GM19099 (cell line): ENCODE results near the gene CILP.

Experiments used
- POLR2A ChIP-seq: IDR thresholded peaks from 3 replicates; pipeline ENCODE4 v1.6.1; 2011; ENCODE audit warnings: low read depth; ENCODE audit not compliant: insufficient read length; ENCODE audit errors: extremely low read depth

CILP gene, protein sequence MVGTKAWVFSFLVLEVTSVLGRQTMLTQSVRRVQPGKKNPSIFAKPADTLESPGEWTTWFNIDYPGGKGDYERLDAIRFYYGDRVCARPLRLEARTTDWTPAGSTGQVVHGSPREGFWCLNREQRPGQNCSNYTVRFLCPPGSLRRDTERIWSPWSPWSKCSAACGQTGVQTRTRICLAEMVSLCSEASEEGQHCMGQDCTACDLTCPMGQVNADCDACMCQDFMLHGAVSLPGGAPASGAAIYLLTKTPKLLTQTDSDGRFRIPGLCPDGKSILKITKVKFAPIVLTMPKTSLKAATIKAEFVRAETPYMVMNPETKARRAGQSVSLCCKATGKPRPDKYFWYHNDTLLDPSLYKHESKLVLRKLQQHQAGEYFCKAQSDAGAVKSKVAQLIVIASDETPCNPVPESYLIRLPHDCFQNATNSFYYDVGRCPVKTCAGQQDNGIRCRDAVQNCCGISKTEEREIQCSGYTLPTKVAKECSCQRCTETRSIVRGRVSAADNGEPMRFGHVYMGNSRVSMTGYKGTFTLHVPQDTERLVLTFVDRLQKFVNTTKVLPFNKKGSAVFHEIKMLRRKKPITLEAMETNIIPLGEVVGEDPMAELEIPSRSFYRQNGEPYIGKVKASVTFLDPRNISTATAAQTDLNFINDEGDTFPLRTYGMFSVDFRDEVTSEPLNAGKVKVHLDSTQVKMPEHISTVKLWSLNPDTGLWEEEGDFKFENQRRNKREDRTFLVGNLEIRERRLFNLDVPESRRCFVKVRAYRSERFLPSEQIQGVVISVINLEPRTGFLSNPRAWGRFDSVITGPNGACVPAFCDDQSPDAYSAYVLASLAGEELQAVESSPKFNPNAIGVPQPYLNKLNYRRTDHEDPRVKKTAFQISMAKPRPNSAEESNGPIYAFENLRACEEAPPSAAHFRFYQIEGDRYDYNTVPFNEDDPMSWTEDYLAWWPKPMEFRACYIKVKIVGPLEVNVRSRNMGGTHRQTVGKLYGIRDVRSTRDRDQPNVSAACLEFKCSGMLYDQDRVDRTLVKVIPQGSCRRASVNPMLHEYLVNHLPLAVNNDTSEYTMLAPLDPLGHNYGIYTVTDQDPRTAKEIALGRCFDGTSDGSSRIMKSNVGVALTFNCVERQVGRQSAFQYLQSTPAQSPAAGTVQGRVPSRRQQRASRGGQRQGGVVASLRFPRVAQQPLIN

DNA sequence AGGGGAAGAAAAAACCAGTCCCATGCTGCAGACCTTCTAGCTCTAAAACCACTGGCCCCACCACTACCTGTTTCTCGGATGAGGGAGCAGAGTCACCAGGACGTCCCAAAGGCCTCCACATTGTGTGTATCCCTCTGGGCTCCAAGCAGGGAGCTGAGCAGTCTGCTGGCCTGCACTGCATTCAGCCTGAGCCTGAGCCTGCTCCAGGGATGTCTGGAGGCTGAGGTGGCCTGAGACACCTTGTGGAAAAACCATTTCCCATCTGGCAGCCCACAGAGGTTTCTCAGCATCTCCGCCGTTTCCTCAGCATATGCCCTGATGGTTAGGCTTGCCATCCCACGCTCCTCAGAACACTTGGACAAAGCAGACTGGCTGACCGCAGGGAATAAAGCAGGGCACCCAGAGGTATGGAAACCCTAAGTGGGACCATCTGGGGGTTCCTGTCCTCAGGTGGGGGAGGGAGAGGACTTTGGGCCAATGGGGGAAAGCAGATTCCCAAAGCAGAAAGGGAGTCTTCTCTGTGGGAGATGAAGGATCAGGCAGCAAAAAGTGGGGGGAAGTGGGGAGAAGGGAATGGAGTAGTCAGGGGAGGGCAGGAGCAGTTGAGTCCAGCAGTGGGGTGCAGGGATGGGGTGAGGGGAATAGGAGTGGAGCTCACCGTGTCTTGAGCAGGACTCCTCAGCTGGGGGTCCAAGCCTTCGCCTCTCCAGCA is at the start of gene CILP:
TSS of gene CILP (minus strand) at position 704 of the 712 bp plus-strand sequence. CDS start 1,718 bp downstream, outside the sequence.
- no peak for TF ChIP-seq POLR2A

DNA sequence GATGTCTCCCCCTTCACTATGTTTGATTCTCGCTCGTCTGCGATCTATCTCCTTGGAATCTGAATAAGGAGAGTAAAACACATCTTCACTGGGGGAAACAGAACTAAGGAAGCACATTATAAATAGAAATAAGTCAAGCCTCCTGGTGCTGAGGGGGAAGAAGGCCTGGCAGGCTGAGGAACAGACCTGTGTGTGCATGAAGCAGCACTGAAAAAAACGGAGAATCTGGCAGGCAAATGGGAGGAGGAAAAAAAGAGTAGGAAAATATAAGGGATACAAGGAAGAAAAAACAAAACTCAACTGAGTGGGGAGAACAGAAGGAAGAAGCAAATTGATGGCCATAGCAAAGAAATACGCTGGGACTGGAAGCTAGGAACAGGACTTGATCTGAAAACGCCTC is 49.7 kb upstream of the CILP start:
- TF ChIP-seq POLR2A = no peak

DNA sequence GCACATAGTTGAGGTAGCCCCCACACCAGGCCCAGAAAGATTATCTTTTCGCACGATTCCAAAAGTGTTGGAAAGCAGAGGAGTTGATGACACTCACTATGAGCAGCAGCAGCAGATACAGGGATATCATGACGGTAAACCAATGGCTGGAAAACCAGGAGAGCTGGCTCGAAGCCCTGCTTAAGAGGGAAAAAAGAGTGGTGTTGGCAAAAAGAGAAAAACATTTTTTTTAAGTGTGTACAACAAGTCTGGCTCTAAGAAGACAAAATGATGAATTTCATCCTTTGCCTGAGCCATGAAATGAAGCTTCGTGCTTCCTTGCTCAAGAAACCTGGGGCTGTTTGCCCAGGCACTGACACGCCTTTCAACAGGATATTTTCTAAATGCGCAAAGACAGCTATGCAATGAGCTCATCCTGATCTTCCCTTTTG is 48.1 kb upstream of the CILP start:
- TF ChIP-seq POLR2A = no peak

DNA sequence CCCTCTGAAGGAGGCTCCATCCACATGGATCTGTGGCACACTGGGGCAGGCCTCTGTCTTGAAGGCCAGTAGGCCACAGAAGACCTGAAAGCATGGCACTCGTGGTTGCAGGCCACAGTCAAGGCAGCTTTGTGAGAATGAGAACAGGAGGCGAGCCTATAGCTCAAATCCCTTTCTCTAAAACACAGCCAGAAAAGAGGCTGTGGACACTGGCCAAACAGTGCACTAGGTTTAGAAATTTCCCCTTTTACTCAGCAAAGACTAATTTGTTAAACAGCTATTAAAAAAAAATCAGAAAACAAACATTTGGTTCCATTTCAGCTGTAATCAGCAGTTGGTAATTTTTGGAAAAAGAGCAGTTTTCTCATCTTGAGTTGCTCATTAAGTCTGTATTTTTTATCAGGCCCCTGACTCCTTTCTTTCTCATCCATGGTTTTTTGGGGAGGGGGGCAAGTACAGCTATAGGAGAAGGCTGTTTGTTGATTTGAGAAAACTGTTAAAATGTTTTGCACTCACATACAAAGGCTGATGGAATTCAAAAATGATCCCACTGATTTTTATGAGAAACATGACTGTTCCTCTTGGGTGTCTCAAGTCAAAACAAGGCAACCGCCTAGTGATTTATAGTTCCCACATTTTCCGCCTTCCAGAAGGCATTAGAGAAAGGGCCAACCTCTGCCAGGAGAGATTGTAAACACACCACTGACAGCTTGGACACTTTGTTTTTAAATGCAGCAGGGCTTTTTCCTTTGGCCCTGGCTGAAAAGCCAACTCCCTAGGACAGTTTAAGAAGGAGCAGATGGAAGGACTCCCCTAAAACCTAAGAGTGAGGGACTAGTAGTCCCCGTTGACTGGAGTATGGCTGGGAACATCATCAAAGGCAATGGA is 47.3 kb upstream of the CILP start:
- TF ChIP-seq POLR2A = no peak

DNA sequence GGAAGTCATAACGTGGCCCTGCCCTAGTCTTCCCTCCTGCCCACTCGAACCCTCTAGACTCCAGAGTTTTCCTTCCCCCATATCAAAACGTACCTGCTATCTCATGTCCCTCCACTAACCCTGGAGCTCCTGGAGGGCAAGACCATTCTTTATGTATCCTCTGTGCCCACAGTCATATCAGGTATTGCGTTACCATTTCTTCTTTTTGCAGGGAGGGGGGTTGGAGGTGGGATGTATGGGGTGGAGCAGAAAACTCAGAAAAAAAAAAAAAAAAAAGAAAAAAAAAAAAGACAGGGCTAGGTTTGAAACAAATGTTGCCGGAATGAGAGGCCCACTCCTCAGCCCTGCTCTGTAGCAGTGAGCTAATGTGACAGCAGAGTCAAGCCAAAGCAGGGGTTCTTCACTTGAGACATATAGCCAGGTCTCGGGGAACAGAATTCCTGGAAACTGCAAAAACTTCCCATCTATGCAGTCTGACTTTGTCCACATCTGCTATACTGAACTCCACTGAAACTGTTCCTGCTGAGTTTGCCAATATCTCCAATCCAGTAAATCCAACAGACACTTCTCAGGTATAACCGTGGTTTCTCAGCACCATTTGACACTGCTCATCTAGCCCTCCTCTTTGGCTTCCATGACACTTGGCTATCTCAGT is 44.3 kb upstream of the CILP start:
- TF ChIP-seq POLR2A = no peak

DNA sequence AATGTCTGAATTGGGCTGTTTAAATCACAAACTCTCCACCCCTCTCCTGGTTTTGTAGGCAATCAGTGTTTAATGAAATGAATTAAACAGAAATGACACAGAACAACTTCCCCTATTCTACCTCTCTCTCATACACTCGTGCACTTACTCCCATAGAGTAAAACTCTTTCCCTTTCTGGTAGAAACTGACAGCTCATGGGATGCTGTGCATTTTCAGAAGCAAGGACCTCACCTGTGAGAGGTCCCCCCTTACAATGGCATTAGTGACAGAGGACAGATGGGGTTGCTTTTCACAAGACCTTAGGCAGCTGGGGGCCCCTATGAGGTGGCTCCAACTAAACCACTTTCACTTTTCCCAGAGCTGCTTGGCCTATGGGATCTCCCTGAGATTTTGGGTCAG is 43.5 kb upstream of the CILP start:
- no peak for TF ChIP-seq POLR2A

DNA sequence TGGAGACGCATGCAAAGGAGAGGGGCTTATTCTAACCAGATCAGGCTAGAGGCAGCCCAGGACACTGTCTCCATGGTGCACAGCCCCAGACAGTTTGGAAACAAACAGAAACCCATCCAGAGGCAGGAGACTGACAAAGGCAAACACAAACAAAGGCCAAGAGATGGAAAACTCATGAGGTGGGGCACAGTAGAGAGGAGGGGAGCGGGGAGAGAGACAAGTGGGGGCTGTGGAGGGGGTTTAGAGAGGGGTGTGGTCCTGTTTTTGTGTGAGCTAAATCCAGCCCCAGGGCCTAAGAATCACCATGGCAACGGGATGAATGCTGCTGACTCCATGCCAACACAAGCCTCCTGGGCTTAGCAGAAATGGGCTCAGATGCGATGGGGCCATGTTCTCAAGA is 43.1 kb upstream of the CILP start:
- TF ChIP-seq POLR2A = no peak

DNA sequence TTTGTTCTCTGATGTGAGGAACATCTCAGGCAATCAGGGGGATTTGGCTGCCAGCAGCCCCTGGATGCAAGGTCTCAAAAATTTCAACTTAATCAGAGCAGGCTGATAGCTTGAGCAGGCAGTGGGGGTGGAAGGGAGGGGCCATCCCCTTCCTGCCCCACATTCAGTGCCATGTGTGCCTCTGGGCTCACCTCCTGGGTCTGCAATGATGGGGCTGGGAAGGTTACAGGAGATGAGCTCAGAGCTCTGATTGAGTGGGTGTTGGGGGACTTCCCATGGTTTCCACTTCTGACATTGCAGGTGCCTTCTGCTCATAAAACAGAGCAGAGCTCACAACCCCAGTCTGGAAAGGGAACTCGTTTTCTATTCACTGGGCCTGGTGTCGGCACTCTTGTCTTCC is 38.4 kb upstream of the CILP start:
- no peak for TF ChIP-seq POLR2A

DNA sequence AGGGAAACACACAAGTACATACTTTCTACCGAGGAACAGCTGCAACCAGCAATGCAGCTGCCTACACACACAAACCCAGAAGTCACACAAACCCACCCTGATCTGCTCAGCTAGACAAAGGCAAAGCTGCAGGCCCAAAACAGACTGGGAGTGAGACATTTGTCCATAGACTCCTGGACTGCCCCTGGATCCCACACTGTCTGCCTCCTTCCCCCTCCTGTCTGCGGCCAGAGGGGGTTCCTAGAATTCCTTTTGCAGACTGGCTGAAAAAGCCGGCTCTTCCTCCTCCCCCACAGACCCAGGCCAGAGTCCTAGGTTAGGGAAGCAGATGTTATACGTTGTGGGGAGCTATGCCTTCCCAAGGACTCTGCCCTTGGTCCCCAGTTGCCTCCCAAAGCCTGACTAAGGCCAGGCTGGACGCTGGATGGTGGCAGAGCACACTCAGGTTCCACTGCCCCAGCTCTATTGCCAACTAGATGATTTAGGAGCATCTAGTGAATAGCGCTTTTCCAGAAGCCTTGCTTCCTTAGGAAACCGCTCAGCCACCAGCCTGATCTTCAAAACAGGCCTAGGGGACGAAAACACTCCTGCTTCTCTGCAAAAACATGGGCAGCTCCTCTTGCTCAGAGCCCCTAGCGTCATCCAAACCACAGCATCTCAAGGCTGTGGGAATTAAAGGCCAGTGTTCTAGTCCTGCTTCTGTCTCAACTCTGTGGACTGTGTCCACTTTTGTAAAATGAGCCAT is 37.4 kb upstream of the CILP start:
- TF ChIP-seq POLR2A = no peak

DNA sequence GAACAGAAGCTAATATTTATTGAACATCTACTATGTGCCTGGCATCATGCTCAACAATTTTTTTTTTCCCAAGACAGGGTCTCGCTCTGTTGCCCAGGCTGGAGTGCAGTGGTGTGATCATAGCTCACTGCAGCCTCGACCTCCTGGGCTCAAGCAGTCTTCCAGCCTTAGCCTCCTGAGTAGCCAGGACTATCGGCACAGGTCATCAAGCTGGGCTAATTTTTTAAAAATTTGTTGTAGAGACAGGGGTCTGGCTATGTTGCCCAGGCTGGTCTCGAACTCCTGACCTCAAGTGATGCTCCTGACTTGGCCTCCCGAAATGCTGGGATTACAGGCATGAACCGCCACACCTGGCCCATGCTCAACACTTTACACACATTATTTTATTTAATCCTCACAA is 35.7 kb upstream of the CILP start:
- no peak for TF ChIP-seq POLR2A

DNA sequence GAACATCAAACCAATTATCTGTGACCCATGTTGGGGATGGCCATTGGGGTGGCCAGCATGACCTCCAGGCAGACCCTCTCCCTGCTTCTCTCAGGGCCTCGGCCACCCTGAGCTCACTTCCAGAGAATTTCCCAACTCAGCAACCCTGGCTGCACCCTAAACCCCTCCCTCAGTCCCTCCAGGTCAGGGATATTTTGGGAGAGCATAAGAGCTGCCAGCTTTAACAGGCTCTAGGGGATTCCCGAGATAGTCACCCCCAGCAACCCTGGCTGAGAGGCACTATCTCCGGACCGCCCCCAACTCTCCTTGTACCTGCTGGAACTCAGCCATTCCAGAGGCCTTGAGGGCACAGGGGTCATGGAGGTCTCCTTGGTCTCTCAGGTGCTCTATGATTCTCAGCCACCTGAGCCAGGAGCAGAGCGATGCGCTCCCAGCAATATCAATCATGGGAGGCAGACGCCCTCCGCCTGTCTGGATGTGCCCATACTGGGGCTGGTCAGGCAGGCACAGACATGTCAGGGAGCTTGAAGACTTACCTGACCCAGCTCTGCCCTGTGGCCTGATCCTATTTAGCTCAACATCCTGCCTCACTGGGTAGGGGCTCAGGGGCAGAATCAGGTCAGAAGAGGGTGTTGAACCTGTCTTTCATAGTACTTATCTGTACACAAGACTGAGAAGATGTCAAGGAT is 34.9 kb upstream of the CILP start:
- TF ChIP-seq POLR2A = no peak
